ENCODE results near the gene PLEKHN1.

- TF ChIP-seq CTCF (IDR thresholded peaks at IDR 0.05; ENCODE audit: poor library complexity) (no peak), EZH2phosphoT487 (IDR thresholded peaks at IDR 0.05; ENCODE audit: low read depth, severe bottlenecking, unreplicated experiment) (no peak)
Observed at GRCh38 chr1:996851-997712, 30.8 kb downstream of the PLEKHN1 start.

Measured in hepatocyte (in vitro differentiated cells).